NCI-H1048 (cell line): ENCODE data around the gene SIX3.

Source experiments
- DNase-seq: peaks from one replicate; lab custom pipeline; 2025; lab: John Stamatoyannopoulos, UW

Gene SIX3

GRCh38 chr2:44941551-44942234 is at the start of gene SIX3:
TSS of gene SIX3 (plus strand) at chr2:44941702. CDS start at chr2:44942105, 403 bp downstream.
- DNase-seq, result no peak

- DNase-seq, result no peak
These were observed 47.4 kb upstream of the SIX3 start for GRCh38 chr2:44894058-44894457.

GRCh38 chr2:44895061-44895460 is 46.4 kb upstream of the SIX3 start:
- DNase-seq, result no peak

- DNase-seq, result no peak
These were observed 44.1 kb upstream of the SIX3 start for GRCh38 chr2:44897406-44897805.

GRCh38 chr2:44902217-44903137 is 39.0 kb upstream of the SIX3 start:
- no peak for DNase-seq

GRCh38 chr2:44904578-44904977 is 36.9 kb upstream of the SIX3 start:
- no peak for DNase-seq

GRCh38 chr2:44906972-44907371 is 34.5 kb upstream of the SIX3 start:
- no peak for DNase-seq

- no peak for DNase-seq
These were observed 31.7 kb upstream of the SIX3 start for GRCh38 chr2:44909831-44910230.

GRCh38 chr2:44912660-44913059 is 28.8 kb upstream of the SIX3 start:
- no peak for DNase-seq

- DNase-seq, result no peak
These were observed 25.2 kb upstream of the SIX3 start for GRCh38 chr2:44916291-44916690.

- no peak for DNase-seq
These were observed 23.3 kb upstream of the SIX3 start for GRCh38 chr2:44918095-44918775.

- DNase-seq, result no peak
These were observed 20.8 kb upstream of the SIX3 start for GRCh38 chr2:44920751-44921150.

GRCh38 chr2:44922776-44923175 is 18.7 kb upstream of the SIX3 start:
- DNase-seq, result no peak

- no peak for DNase-seq
These were observed 15.9 kb upstream of the SIX3 start for GRCh38 chr2:44925561-44926136.

GRCh38 chr2:44926957-44927356 is 14.5 kb upstream of the SIX3 start:
- DNase-seq, result peak; percentile 53

GRCh38 chr2:44927985-44928482 is 13.5 kb upstream of the SIX3 start:
- DNase-seq, result no peak

- no peak for DNase-seq
These were observed 12.9 kb upstream of the SIX3 start for GRCh38 chr2:44928483-44929158.

- no peak for DNase-seq
These were observed 12.3 kb upstream of the SIX3 start for GRCh38 chr2:44929159-44929734.

GRCh38 chr2:44929735-44930273 is 11.7 kb upstream of the SIX3 start:
- no peak for DNase-seq

GRCh38 chr2:44930274-44931197 is 11.0 kb upstream of the SIX3 start:
- DNase-seq, result no peak
